K562 (cell line): Measurements from ENCODE around the gene RNU1-2. TPM values are rescaled to one million over a fixed set of nuclear protein-coding genes. Genes with fewer than 3 reads are reported as not detected.

ENCODE experiments used
- BRCA1 ChIP-seq, 2 experiments: fragments of 450-650 bp in 1 of 2; sonication (generic) in 1 of 2; formaldehyde crosslinking in 1 of 2; IDR thresholded peaks; 2 replicates each; pipeline versions ENCODE4 v1.5.0 to v1.6.1; 2017 to 2020; ENCODE audit warnings: mild to moderate bottlenecking in 1 of 2, missing genetic modification reagents in 1 of 2
- BRD9 ChIP-seq: fragments of 450-650 bp; IDR thresholded peaks from 2 replicates; pipeline ENCODE4 v1.6.1; 2018; ENCODE audit warnings: low read depth; ENCODE audit not compliant: partially characterized antibody
- DNMT1 ChIP-seq: fragments of 450-650 bp; IDR thresholded peaks from 2 replicates; pipeline ENCODE4 v1.6.1; 2016; ENCODE audit warnings: antibody characterized with exemption, mild to moderate bottlenecking
- HDAC8 ChIP-seq: fragments of 450-650 bp; IDR thresholded peaks from 2 replicates; pipeline ENCODE4 v1.6.1; 2016; ENCODE audit warnings: mild to moderate bottlenecking, missing genetic modification characterization, moderate library complexity, missing compliant biosample characterization
- REST ChIP-seq, 2 experiments: fragments of 450-650 bp; formaldehyde crosslinking in 1 of 2; IDR thresholded peaks; 2 replicates each; pipeline versions ENCODE4 v1.4.0 to v1.6.1; 2014 to 2020; ENCODE audit warnings: mild to moderate bottlenecking in 2 of 2, borderline replicate concordance in 1 of 2, low read depth in 1 of 2
- YY1 ChIP-seq, 3 experiments: IDR thresholded peaks; 2 replicates each; pipeline ENCODE4 v1.6.1; 2011; ENCODE audit warnings: low read length in 2 of 3, mild to moderate bottlenecking in 2 of 3, moderate library complexity in 2 of 3, borderline replicate concordance in 1 of 3, control low read depth in 1 of 3, low read depth in 1 of 3; ENCODE audit not compliant: insufficient read depth in 3 of 3, insufficient replicate concordance in 2 of 3, control insufficient read depth in 1 of 3, insufficient read length in 1 of 3; ENCODE audit errors: extremely low read depth in 1 of 3
- ZNF175 ChIP-seq: fragments of 200-800 bp; sonication (Bioruptor generic); IDR thresholded peaks from 2 replicates; pipeline ENCODE4 v1.6.1; 2016; ENCODE audit warnings: low read depth, mild to moderate bottlenecking, missing genetic modification characterization, missing compliant biosample characterization
- ZNF592 ChIP-seq: fragments of 450-650 bp; IDR thresholded peaks from 2 replicates; pipeline ENCODE4 v1.6.1; 2017; ENCODE audit warnings: antibody characterized with exemption, mild to moderate bottlenecking
- polyA plus RNA-seq, 8 experiments: library from polyadenylated mRNA; depleted of rRNA in 4 of 8; stranded (reverse) in 5 of 8; unstranded in 3 of 8; fragments of >200 nt; fragmentation: Nextera tagmentation in 2 of 8; fragmentation: Illumina TruSeq in 1 of 8; extraction: Ambion mirVana in 2 of 8; extraction: Trizol in 1 of 8; gene quantifications; 2 replicates each; pipeline versions ENCODE4 v1.2.1 to v1.2.3, GENCODE V29; 2011 to 2014; ENCODE audit warnings: inconsistent platforms in 1 of 8, missing spikeins in 1 of 8
- total RNA-seq, 7 experiments: library from RNA; depleted of rRNA in 6 of 7; stranded (reverse); fragments of >200 nt in 6 of 7; fragmentation: Illumina TruSeq in 2 of 7; extraction: Trizol in 2 of 7; gene quantifications; 2 replicates each; pipeline versions ENCODE4 v1.2.1 to v1.2.3, GENCODE V29; 2011 to 2021; ENCODE audit warnings: low replicate concordance in 1 of 7
- TF ChIP-seq, protein P1 (sequence below): fragments of 200-800 bp; sonication (Bioruptor generic); IDR thresholded peaks from 2 replicates; pipeline ENCODE4 v1.6.1; 2017; ENCODE audit warnings: missing genetic modification characterization, missing compliant biosample characterization

Gene RNU1-2
- total and polyA plus RNA-seq, 9 of the 15 experiments (the other 6 are each of a cell fraction or from before 2014, with no cell fraction given) = under 0.01 to 32,823 (median 2,538) TPM; not detected in 4

DNA sequence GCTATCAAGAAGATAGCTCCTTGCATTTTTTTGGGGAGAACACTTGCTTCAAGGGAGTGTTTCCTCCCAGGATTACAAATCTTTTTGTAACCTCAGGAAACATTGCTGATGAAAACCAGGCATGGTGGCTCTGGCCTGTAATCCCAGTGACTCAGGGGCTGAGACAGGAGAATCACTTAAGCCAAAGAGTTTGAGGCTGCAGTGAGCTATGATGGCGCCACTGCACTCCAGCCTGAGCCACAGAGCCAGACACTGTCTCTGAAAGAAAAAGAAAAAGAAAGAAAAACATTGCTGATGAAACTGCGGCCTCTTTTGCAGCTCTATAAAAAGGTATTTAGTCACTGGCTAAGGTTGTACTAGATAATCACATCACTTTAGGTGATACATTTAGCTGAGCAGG is 7.3 kb downstream of the RNU1-2 start (continued):
- TF ChIP-seq ZNF592 (0 out of 2 replicates have a peak, but pooled peaks have one; percentile 51), ZNF175 (CRISPR knock-in tag) (0 out of 2 replicates have a peak, but pooled peaks have one; percentile 62), BRCA1 (IDR thresholded peaks at IDR 0.05) (no peak), BRCA1 (CRISPR knock-in tag; IDR thresholded peaks at IDR 0.05) (no peak), REST (IDR thresholded peaks at IDR 0.05; ENCODE audit: borderline replicate concordance) (no peak), REST (CRISPR knock-in tag; IDR thresholded peaks at IDR 0.05; ENCODE audit: low read depth) (no peak), BRD9 (peak; percentile 26), DNMT1 (no peak), HDAC8 (tag) (no peak), YY1 (IDR thresholded peaks at IDR 0.05; ENCODE audit: borderline replicate concordance in 1 of 3, control insufficient read depth in 1 of 3, extremely low read depth in 1 of 3, insufficient read depth in 3 of 3, insufficient read length in 1 of 3, insufficient replicate concordance in 2 of 3, low read depth in 1 of 3, low read length in 2 of 3) (peak in 2 of 3 experiments; percentile 32 to 81)
- TF ChIP-seq, protein P1, sequence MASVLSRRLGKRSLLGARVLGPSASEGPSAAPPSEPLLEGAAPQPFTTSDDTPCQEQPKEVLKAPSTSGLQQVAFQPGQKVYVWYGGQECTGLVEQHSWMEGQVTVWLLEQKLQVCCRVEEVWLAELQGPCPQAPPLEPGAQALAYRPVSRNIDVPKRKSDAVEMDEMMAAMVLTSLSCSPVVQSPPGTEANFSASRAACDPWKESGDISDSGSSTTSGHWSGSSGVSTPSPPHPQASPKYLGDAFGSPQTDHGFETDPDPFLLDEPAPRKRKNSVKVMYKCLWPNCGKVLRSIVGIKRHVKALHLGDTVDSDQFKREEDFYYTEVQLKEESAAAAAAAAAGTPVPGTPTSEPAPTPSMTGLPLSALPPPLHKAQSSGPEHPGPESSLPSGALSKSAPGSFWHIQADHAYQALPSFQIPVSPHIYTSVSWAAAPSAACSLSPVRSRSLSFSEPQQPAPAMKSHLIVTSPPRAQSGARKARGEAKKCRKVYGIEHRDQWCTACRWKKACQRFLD (CRISPR knock-in tag) = 0 out of 2 replicates have a peak, but pooled peaks have one; percentile 12
